Activated naive CD8-positive, alpha-beta T cell treated with anti-CD3 and anti-CD28 coated beads, Interleukin-2, amount 10 ng/mL, durations not matched to agents 7 days and 5 days (primary cell): ENCODE data around the gene BBX. TPM values are rescaled to one million over a fixed set of nuclear protein-coding genes. Genes with fewer than 3 reads are reported as not detected.

Experiments used
- ATAC-seq: fragments of 150-1000 bp; cut with Tn5 transposase; one replicate; pipeline ENCODE4 v1.10.0; 2021; ENCODE audit warnings: low read depth, moderate library complexity
- POLR2A ChIA-PET: fragments of 350-600 bp; sonication (Branson Sonifier 250); formaldehyde crosslinking; loops from one replicate; lab custom pipeline; 2021; ENCODE audit warnings: antibody characterized with exemption; lab: Charles Lee
- DNase-seq: peaks from one replicate; pipeline ENCODE4 v3.0.0; 2021
- H3K27ac Mint-ChIP-seq: one replicate; pipeline ENCODE4 v1.8.0; 2022; ENCODE audit warnings: mild to moderate bottlenecking, mixed read lengths
- H3K27me3 Mint-ChIP-seq: one replicate; pipeline ENCODE4 v1.8.0; 2022; ENCODE audit warnings: mild to moderate bottlenecking, moderate library complexity, mixed read lengths
- H3K36me3 Mint-ChIP-seq: one replicate; pipeline ENCODE4 v1.8.0; 2021; ENCODE audit warnings: mild to moderate bottlenecking, mixed read lengths
- H3K4me1 Mint-ChIP-seq: one replicate; pipeline ENCODE4 v1.8.0; 2021; ENCODE audit warnings: mixed read lengths
- H3K4me3 Mint-ChIP-seq: one replicate; pipeline ENCODE4 v1.8.0; 2022; ENCODE audit warnings: mild to moderate bottlenecking, moderate library complexity, mixed read lengths
- H3K9me3 Mint-ChIP-seq: one replicate; pipeline ENCODE4 v1.8.0; 2021; ENCODE audit warnings: mixed read lengths
- total RNA-seq, 2 experiments: library from RNA; stranded (reverse); gene quantifications; one replicate each; pipeline ENCODE4 v1.2.3, GENCODE V29; 2021

BBX gene
- total RNA-seq, 2 experiments from 2014 or later = 53.5 to 55.8 TPM

- Mint-ChIP-seq H3K4me3 (peak overlapping the region; percentile 97), H3K9me3 (no peaks in the 10 kb centered on the region), H3K36me3 (peaks cover 8% of the 10 kb centered on the region), H3K4me1 (peaks cover 21% of the 10 kb centered on the region), H3K27ac (peak overlapping the region; percentile 96), H3K27me3 (no peaks in the 10 kb centered on the region)
- DNase-seq = no peak
- ATAC-seq = peak; percentile 42
- POLR2A ChIA-PET = interaction anchor here (0.8 to 1.0 kb wide), 3 partner anchors 14 to 92 kb away, joined by 3 read pairs; no protein-coding TSS in a partner anchor
Measured at GRCh38 chr3:107523289-107523538, 452 bp downstream of the BBX start.

GRCh38 chr3:107523539-107524325 lies 970 bp downstream of the BBX start:
- POLR2A ChIA-PET = interaction anchor here (0.6 to 1.3 kb wide), 6 partner anchors 75 to 880 kb away, joined by 3 to 12 read pairs (median 3); no protein-coding TSS in a partner anchor
- peaks cover 21% of the 10 kb centered on the region for H3K4me1 Mint-ChIP-seq
- no peak for ATAC-seq
- H3K4me3 Mint-ChIP-seq = peak overlapping the region; percentile 97
- H3K27me3 Mint-ChIP-seq = no peaks in the 10 kb centered on the region
- H3K36me3 Mint-ChIP-seq = peaks cover 8% of the 10 kb centered on the region
- peak overlapping the region; percentile 96 for H3K27ac Mint-ChIP-seq
- H3K9me3 Mint-ChIP-seq = no peaks in the 10 kb centered on the region
- peak; percentile 75 for DNase-seq

GRCh38 chr3:107524326-107524840 lies 1.6 kb downstream of the BBX start:
- peaks cover 23% of the 10 kb centered on the region for H3K4me1 Mint-ChIP-seq
- DNase-seq = no peak
- H3K27me3 Mint-ChIP-seq = no peaks in the 10 kb centered on the region

GRCh38 chr3:107524841-107525643 lies 2.3 kb downstream of the BBX start:
- DNase-seq (peak; percentile 61), ATAC-seq (no peak)
- POLR2A ChIA-PET = interaction anchor here (0.8 to 1.3 kb wide), 3 partner anchors 74 to 94 kb away, joined by 3 to 12 read pairs (median 3); no protein-coding TSS in a partner anchor
- Mint-ChIP-seq H3K27me3 (no peaks in the 10 kb centered on the region), H3K9me3 (no peaks in the 10 kb centered on the region), H3K27ac (peak overlapping the region; percentile 96), H3K4me1 (peaks cover 23% of the 10 kb centered on the region), H3K36me3 (peaks cover 13% of the 10 kb centered on the region), H3K4me3 (peak overlapping the region; percentile 97)

More at GRCh38 chr3:107524326-107524840, 1.6 kb downstream of the BBX start:
- no peak for ATAC-seq
- H3K36me3 Mint-ChIP-seq = peaks cover 10% of the 10 kb centered on the region
- no peaks in the 10 kb centered on the region for H3K9me3 Mint-ChIP-seq
- peak overlapping the region; percentile 96 for H3K27ac Mint-ChIP-seq
- POLR2A ChIA-PET = interaction anchor here (0.6 to 1.3 kb wide), 6 partner anchors 75 to 881 kb away, joined by 3 to 12 read pairs (median 3); no protein-coding TSS in a partner anchor
- peak overlapping the region; percentile 97 for H3K4me3 Mint-ChIP-seq

GRCh38 chr3:107525644-107526305 lies 3.0 kb downstream of the BBX start:
- peak overlapping the region; percentile 95 for H3K4me3 Mint-ChIP-seq
- POLR2A ChIA-PET = no interaction called here
- H3K27ac Mint-ChIP-seq = peak overlapping the region; percentile 87
- H3K9me3 Mint-ChIP-seq = no peaks in the 10 kb centered on the region
- peaks cover 23% of the 10 kb centered on the region for H3K4me1 Mint-ChIP-seq
- ATAC-seq (no peak), DNase-seq (peak; percentile 51)
- peaks cover 13% of the 10 kb centered on the region for H3K36me3 Mint-ChIP-seq
- no peaks in the 10 kb centered on the region for H3K27me3 Mint-ChIP-seq

GRCh38 chr3:107531917-107532469 lies 9.2 kb downstream of the BBX start:
- Mint-ChIP-seq H3K27me3 (no peaks in the 10 kb centered on the region), H3K27ac (no peak overlapping the region), H3K4me1 (peaks cover 7% of the 10 kb centered on the region), H3K9me3 (no peaks in the 10 kb centered on the region), H3K36me3 (peaks cover 10% of the 10 kb centered on the region), H3K4me3 (no peak overlapping the region)
- no peak for DNase-seq
- POLR2A ChIA-PET = no interaction called here
- ATAC-seq = no peak

GRCh38 chr3:107540857-107541256 lies 18.1 kb downstream of the BBX start:
- peaks cover 1% of the 10 kb centered on the region for H3K4me1 Mint-ChIP-seq
- H3K27me3 Mint-ChIP-seq = no peaks in the 10 kb centered on the region
- H3K36me3 Mint-ChIP-seq = peaks cover 5% of the 10 kb centered on the region
- no peak overlapping the region for H3K27ac Mint-ChIP-seq
- no peaks in the 10 kb centered on the region for H3K9me3 Mint-ChIP-seq
- ATAC-seq (no peak), DNase-seq (no peak)
- no peak overlapping the region for H3K4me3 Mint-ChIP-seq
- POLR2A ChIA-PET = no interaction called here

GRCh38 chr3:107542665-107543064 lies 19.9 kb downstream of the BBX start:
- Mint-ChIP-seq H3K27ac (no peak overlapping the region), H3K36me3 (peaks cover 3% of the 10 kb centered on the region)
- DNase-seq = no peak

GRCh38 chr3:107543666-107544065 lies 20.9 kb downstream of the BBX start:
- POLR2A ChIA-PET = no interaction called here
- Mint-ChIP-seq H3K9me3 (peaks cover under 1% of the 10 kb centered on the region), H3K36me3 (peaks cover 2% of the 10 kb centered on the region), H3K4me3 (no peak overlapping the region), H3K27me3 (no peaks in the 10 kb centered on the region), H3K27ac (no peak overlapping the region), H3K4me1 (peaks cover 1% of the 10 kb centered on the region)
- ATAC-seq (no peak), DNase-seq (no peak)

More at GRCh38 chr3:107542665-107543064, 19.9 kb downstream of the BBX start:
- Mint-ChIP-seq H3K9me3 (no peaks in the 10 kb centered on the region), H3K4me3 (no peak overlapping the region), H3K27me3 (no peaks in the 10 kb centered on the region), H3K4me1 (peaks cover 1% of the 10 kb centered on the region)
- ATAC-seq = no peak
- POLR2A ChIA-PET = no interaction called here

GRCh38 chr3:107545680-107546120 lies 22.9 kb downstream of the BBX start:
- Mint-ChIP-seq H3K4me3 (no peak overlapping the region), H3K27ac (no peak overlapping the region), H3K36me3 (peaks cover 12% of the 10 kb centered on the region), H3K9me3 (peaks cover 2% of the 10 kb centered on the region), H3K27me3 (no peaks in the 10 kb centered on the region), H3K4me1 (peaks cover 3% of the 10 kb centered on the region)
- ATAC-seq (no peak), DNase-seq (no peak)
- POLR2A ChIA-PET = no interaction called here

- peaks cover 2% of the 10 kb centered on the region for H3K4me1 Mint-ChIP-seq
- no peak overlapping the region for H3K4me3 Mint-ChIP-seq
- POLR2A ChIA-PET = no interaction called here
- peaks cover 2% of the 10 kb centered on the region for H3K9me3 Mint-ChIP-seq
- H3K27me3 Mint-ChIP-seq = no peaks in the 10 kb centered on the region
- DNase-seq (no peak), ATAC-seq (no peak)
- H3K36me3 Mint-ChIP-seq = peaks cover 12% of the 10 kb centered on the region
- no peak overlapping the region for H3K27ac Mint-ChIP-seq
Measured at GRCh38 chr3:107548601-107549000, 25.8 kb downstream of the BBX start.

- Mint-ChIP-seq H3K4me3 (no peak overlapping the region), H3K27ac (no peak overlapping the region), H3K9me3 (no peaks in the 10 kb centered on the region), H3K4me1 (peaks cover 8% of the 10 kb centered on the region), H3K36me3 (peaks cover 3% of the 10 kb centered on the region), H3K27me3 (no peaks in the 10 kb centered on the region)
- ATAC-seq (no peak), DNase-seq (no peak)
- POLR2A ChIA-PET = no interaction called here
Measured at GRCh38 chr3:107555359-107555758, 32.6 kb downstream of the BBX start.

- no peak for DNase-seq
- Mint-ChIP-seq H3K27ac (no peak overlapping the region), H3K36me3 (no peaks in the 10 kb centered on the region), H3K4me1 (peaks cover 9% of the 10 kb centered on the region), H3K4me3 (no peak overlapping the region), H3K9me3 (no peaks in the 10 kb centered on the region), H3K27me3 (no peaks in the 10 kb centered on the region)
- ATAC-seq = no peak
- POLR2A ChIA-PET = no interaction called here
Measured at GRCh38 chr3:107557743-107558142, 35.0 kb downstream of the BBX start.
